Adrenal gland (tissue), 5 donors: ENCODE data around the gene EPHB1.

Experiments used
- CTCF ChIP-seq, 6 experiments: fragments of 450-650 bp in 4 of 6; fragments of 200-600 bp in 2 of 6; sonication (generic) in 1 of 6; IDR thresholded peaks; 1 replicate in 5 of 6; 2 replicates in 1 of 6; pipeline versions ENCODE4 v1.5.1 to v1.8.0; 2016 to 2021; ENCODE audit warnings: antibody characterized with exemption in 6 of 6, mild to moderate bottlenecking in 2 of 6, moderate library complexity in 1 of 6
- POLR2A ChIP-seq, 2 donors: fragments of 450-650 bp; IDR thresholded peaks; one replicate each; pipeline ENCODE4 v1.6.1; 2017; ENCODE audit warnings: antibody characterized with exemption in 2 of 2, mild to moderate bottlenecking in 2 of 2, moderate library complexity in 1 of 2
- donor health status: DM: no; HTN: no; CAD: no.

GRCh38 chr3:135262441-135262840 is 467.4 kb downstream of the EPHB1 start:
- TF ChIP-seq CTCF (IDR thresholded peaks at IDR 0.05) (no peak), POLR2A (IDR thresholded peaks at IDR 0.05) (no peak)
